HS-5 (cell line): ENCODE data around the gene SRRM1.
A peak's percentile ranks its signal among the peaks of the same experiment; 100 is the strongest.
"Not testable (repeated sequence)": the region's sequence is repeated elsewhere in the genome, so short reads cannot be mapped to it uniquely, and the experiment has no call there.

Source experiments
- DNase-seq: peaks from one replicate; pipeline ENCODE4 v3.0.0-alpha.2; 2012; ENCODE audit warnings: low read depth

Gene SRRM1

DNA sequence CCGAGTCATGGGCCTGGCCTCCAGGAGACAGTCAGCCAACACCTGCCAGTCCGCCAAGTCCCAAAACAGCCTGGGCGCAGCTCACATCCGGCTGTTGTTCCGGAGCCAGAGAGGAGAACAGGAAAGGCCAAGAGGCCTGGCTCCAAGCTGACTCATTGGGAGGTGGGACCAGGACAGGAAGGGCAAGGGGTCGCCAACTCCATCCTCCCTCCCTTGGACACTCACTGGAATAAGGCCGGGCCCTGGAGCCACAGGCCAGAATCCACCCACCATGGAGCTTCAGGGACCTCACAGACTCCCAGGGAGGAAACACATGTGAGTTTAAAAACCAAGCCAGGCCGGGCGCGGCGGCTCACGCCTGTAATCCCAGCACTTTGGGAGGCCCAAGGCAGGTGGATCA is 77.0 kb downstream of the SRRM1 start:
- DNase-seq, result peak; percentile 53

GRCh38 chr1:24721533-24721932 is 78.4 kb downstream of the SRRM1 start:
- DNase-seq, result no peak

DNA sequence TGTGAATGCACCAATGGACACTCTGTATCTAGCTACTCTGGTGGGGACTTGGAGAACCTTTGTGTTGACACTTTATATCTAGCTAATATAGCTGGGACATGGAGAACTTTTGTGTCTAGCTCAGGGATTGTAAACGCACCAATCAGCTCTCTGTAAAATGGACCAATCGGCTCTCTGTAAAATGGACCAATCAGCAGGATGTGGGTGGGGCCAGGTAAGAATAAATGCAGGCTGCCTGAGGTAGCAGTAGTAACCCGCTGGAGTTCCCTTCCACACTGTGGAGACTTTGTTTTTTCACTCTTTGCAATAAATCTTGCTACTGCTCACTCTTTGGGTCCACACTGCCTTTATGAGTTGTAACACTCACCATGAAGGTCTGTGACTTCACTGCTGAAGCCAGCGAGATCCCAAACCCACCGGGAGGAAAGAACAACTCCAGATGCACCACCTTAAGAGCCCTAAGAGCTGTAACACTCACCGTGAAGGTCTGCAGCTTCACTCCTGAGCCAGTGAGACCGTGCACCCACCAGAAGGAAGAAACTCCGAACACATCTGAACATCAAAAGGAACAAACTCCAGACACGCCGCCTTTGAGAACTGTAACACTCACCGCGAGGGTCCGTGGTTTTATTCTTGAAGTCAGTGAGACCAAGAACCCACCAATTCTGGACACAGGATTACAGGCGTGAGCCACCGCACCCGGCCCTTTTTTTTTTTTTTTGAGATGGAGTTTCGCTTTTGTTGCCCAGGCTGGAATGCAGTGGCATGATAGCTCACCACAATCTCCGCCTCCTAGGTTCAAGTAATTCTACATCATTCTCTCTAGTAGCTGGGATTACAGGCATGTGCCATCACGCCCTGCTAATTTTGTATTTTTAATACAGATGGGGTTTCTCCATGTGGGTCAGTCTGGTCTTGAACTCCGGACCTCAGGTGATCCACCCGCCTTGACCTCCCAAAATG is 79.3 kb downstream of the SRRM1 start:
- DNase-seq, result not testable (repeated sequence)
